Testis (tissue), 3 donors: ENCODE results near the gene SULT2B1. TPM values are rescaled to one million over a fixed set of nuclear protein-coding genes. Genes with fewer than 3 reads are reported as not detected.

Experiments
- DNase-seq: peaks from one replicate; pipeline ENCODE4 v3.0.0-alpha.2; 2019
- H3K27ac ChIP-seq, 2 donors: fragments of 200-600 bp; sonication (generic); one replicate each; pipeline ENCODE4 v1.5.1; 2019
- H3K27me3 ChIP-seq: fragments of 200-600 bp; sonication (generic); one replicate; pipeline ENCODE4 v1.5.1; 2019
- H3K36me3 ChIP-seq: fragments of 200-600 bp; sonication (generic); one replicate; pipeline ENCODE4 v1.5.1; 2017; ENCODE audit warnings: low read depth; ENCODE audit errors: missing control alignments
- H3K4me1 ChIP-seq: fragments of 200-600 bp; sonication (generic); one replicate; pipeline ENCODE4 v1.5.1; 2019
- H3K4me3 ChIP-seq, 2 donors: fragments of 200-600 bp; sonication (generic); one replicate each; pipeline ENCODE4 v1.5.1; 2017 to 2019
- H3K9me3 ChIP-seq: fragments of 200-600 bp; sonication (generic); one replicate; pipeline ENCODE4 v1.5.1; 2017
- CTCF ChIP-seq, 3 experiments: fragments of 450-650 bp in 2 of 3; fragments of 200-600 bp in 1 of 3; sonication (generic) in 1 of 3; IDR thresholded peaks; one replicate each; pipeline ENCODE4 v1.5.1; 2016 to 2019; ENCODE audit warnings: antibody characterized with exemption in 3 of 3, mild to moderate bottlenecking in 2 of 3, moderate library complexity in 1 of 3
- POLR2A ChIP-seq: fragments of 450-650 bp; IDR thresholded peaks from one replicate; pipeline ENCODE4 v1.6.1; 2017; ENCODE audit warnings: antibody characterized with exemption, mild to moderate bottlenecking, moderate library complexity
- WGBS, 2 donors: methylation state at CpG; one replicate each; pipeline ENCODE4 v1.1.5; 2018; 5-methylcytosine and 5-hydroxymethylcytosine counted together
- intact Hi-C: fragments of 100-400 bp; cut with DNase I; formaldehyde crosslinking; loops from one replicate; pipeline ENCODE4 v1.15.1; 2023; ENCODE audit warnings: low total_unique reads
- polyA plus RNA-seq: library from polyadenylated mRNA; stranded (reverse); fragments of 350-450 nt; fragmentation: Illumina TruSeq; extraction: RNeasy Lipid Tissue Mini Kit (QIAGEN cat#74804); gene quantifications from one replicate; pipeline ENCODE4 v1.2.3, GENCODE V29; 2014; ENCODE audit warnings: low read depth, low replicate concordance; ENCODE audit not compliant: insufficient read depth
- total RNA-seq, 2 donors: library from RNA; depleted of rRNA; stranded (reverse); fragments of >200 nt; gene quantifications; one replicate each; pipeline ENCODE4 v1.2.3, GENCODE V29; 2016

The SULT2B1 gene
- total and polyA plus RNA-seq, 3 donors from 2014 or later = 1.0 to 1.4 (median 1.1) TPM

GRCh38 chr19:48558018-48558684, 6.2 kb downstream of the SULT2B1 start:
- peak; percentile 34 for DNase-seq
- no peaks in the 10 kb centered on the region for H3K27me3 ChIP-seq
- no peaks in the 10 kb centered on the region for H3K9me3 ChIP-seq
- WGBS, 2 donors = 19 to 27% methylated on average over 24 to 27 of the region's 27 CpGs
- H3K27ac ChIP-seq = no peak overlapping the region
- no peak for TF ChIP-seq POLR2A
- TF ChIP-seq CTCF (IDR thresholded peaks at IDR 0.05) = no peak
- intact Hi-C loops = no loop called here
- peaks cover 4% of the 10 kb centered on the region for H3K4me1 ChIP-seq
- H3K36me3 ChIP-seq = no peaks in the 10 kb centered on the region
- no peak overlapping the region for H3K4me3 ChIP-seq

- intact Hi-C loops = no loop called here
- DNase-seq = no peak
- 84 to 89% methylated on average over 6 of the region's 6 CpGs for WGBS, 2 donors
- no peak overlapping the region for H3K4me3 ChIP-seq
- H3K27ac ChIP-seq = no peak overlapping the region
- H3K4me1 ChIP-seq = no peaks in the 10 kb centered on the region
- H3K9me3 ChIP-seq = no peaks in the 10 kb centered on the region
- no peaks in the 10 kb centered on the region for H3K36me3 ChIP-seq
- no peaks in the 10 kb centered on the region for H3K27me3 ChIP-seq
- no peak for TF ChIP-seq POLR2A
- TF ChIP-seq CTCF (IDR thresholded peaks at IDR 0.05) = no peak
Measured at GRCh38 chr19:48560095-48560530, 8.1 kb downstream of the SULT2B1 start.

GRCh38 chr19:48561412-48561811, 9.4 kb downstream of the SULT2B1 start:
- 91 to 92% methylated on average over 11 of the region's 11 CpGs for WGBS, 2 donors
- intact Hi-C loops = no loop called here

GRCh38 chr19:48565090-48565489, 13.1 kb downstream of the SULT2B1 start:
- WGBS, 2 donors = 86% methylated on average over 7 of the region's 7 CpGs
- DNase-seq = no peak
- Histone ChIP-seq H3K4me1 (peaks cover 5% of the 10 kb centered on the region), H3K9me3 (no peaks in the 10 kb centered on the region), H3K4me3 (no peak overlapping the region), H3K27me3 (no peaks in the 10 kb centered on the region), H3K27ac (no peak overlapping the region), H3K36me3 (no peaks in the 10 kb centered on the region)
- TF ChIP-seq CTCF (IDR thresholded peaks at IDR 0.05) (no peak), POLR2A (no peak)
- intact Hi-C loops = no loop called here

More at GRCh38 chr19:48561412-48561811, 9.4 kb downstream of the SULT2B1 start:
- Histone ChIP-seq H3K9me3 (no peaks in the 10 kb centered on the region), H3K36me3 (no peaks in the 10 kb centered on the region), H3K4me3 (no peak overlapping the region), H3K4me1 (no peaks in the 10 kb centered on the region), H3K27ac (no peak overlapping the region), H3K27me3 (no peaks in the 10 kb centered on the region)
- TF ChIP-seq CTCF (IDR thresholded peaks at IDR 0.05) (no peak), POLR2A (no peak)
- DNase-seq = no peak

- WGBS, 2 donors = 17 to 26% methylated on average over 19 of the region's 19 CpGs
- no peak for TF ChIP-seq POLR2A
- no peak for TF ChIP-seq CTCF (IDR thresholded peaks at IDR 0.05)
- Histone ChIP-seq H3K4me3 (no peak overlapping the region), H3K27me3 (no peaks in the 10 kb centered on the region), H3K4me1 (peaks cover 5% of the 10 kb centered on the region), H3K27ac (no peak overlapping the region), H3K9me3 (no peaks in the 10 kb centered on the region), H3K36me3 (no peaks in the 10 kb centered on the region)
- intact Hi-C loops = no loop called here
- peak; percentile 90 for DNase-seq
Measured at GRCh38 chr19:48568345-48568886, 16.4 kb downstream of the SULT2B1 start.
